Neural progenitor cell (in vitro differentiated cells): ENCODE data around the gene ZKSCAN1. TPM values are rescaled to one million over a fixed set of nuclear protein-coding genes. Genes with fewer than 3 reads are reported as not detected.

ENCODE experiments used
- DNase-seq: peaks from one replicate; pipeline ENCODE4 v3.0.0-alpha.2; 2016; ENCODE audit warnings: low spot score
- H2AFZ ChIP-seq: fragments of 200-600 bp; sonication (generic); replicated peaks from 2 replicates; pipeline ENCODE4 v1.6.1; 2016; ENCODE audit warnings: antibody characterized with exemption
- H3F3A ChIP-seq: fragments of 200-600 bp; sonication (generic); 2 replicates; pipeline ENCODE4 v1.6.1; 2016; ENCODE audit warnings: antibody characterized with exemption, low read depth
- H3K27ac ChIP-seq: fragments of 200-600 bp; sonication (generic); 2 replicates; pipeline ENCODE4 v1.5.1; 2016; ENCODE audit warnings: mild to moderate bottlenecking
- H3K27me3 ChIP-seq: fragments of 200-600 bp; sonication (generic); 2 replicates; pipeline ENCODE4 v1.6.1; 2016; ENCODE audit warnings: mild to moderate bottlenecking, moderate library complexity
- H3K36me3 ChIP-seq: fragments of 200-600 bp; sonication (generic); 2 replicates; pipeline ENCODE4 v1.5.1; 2016
- H3K4me1 ChIP-seq: fragments of 200-600 bp; sonication (generic); 2 replicates; pipeline ENCODE4 v1.6.1; 2016; ENCODE audit warnings: mixed run types
- H3K4me2 ChIP-seq: fragments of 200-600 bp; sonication (generic); 2 replicates; pipeline ENCODE4 v1.6.1; 2016
- H3K4me3 ChIP-seq: fragments of 200-600 bp; sonication (generic); 2 replicates; pipeline ENCODE4 v1.5.1; 2016
- H3K79me2 ChIP-seq: fragments of 200-600 bp; sonication (generic); 2 replicates; pipeline ENCODE4 v1.6.1; 2016; ENCODE audit warnings: low read depth
- H3K9ac ChIP-seq: fragments of 200-600 bp; sonication (generic); 2 replicates; pipeline ENCODE4 v1.6.1; 2016
- H3K9me3 ChIP-seq: fragments of 200-600 bp; sonication (generic); 2 replicates; pipeline ENCODE4 v1.5.1; 2016; ENCODE audit warnings: low read depth
- H4K20me1 ChIP-seq: fragments of 200-600 bp; sonication (generic); 2 replicates; pipeline ENCODE4 v1.6.1; 2016; ENCODE audit warnings: low read depth
- H3K27ac Mint-ChIP-seq: 3 replicates; pipeline ENCODE4 v1.8.0; 2021; ENCODE audit warnings: mixed read lengths
- H3K27me3 Mint-ChIP-seq: 2 replicates; pipeline ENCODE4 v1.8.0; 2022; ENCODE audit warnings: low read depth, mild to moderate bottlenecking, inconsistent platforms, moderate library complexity, mixed read lengths; ENCODE audit not compliant: insufficient read depth
- H3K36me3 Mint-ChIP-seq: 3 replicates; pipeline ENCODE4 v1.8.0; 2021; ENCODE audit warnings: mixed read lengths
- H3K4me1 Mint-ChIP-seq: 3 replicates; pipeline ENCODE4 v1.8.0; 2021; ENCODE audit warnings: mixed read lengths
- H3K4me3 Mint-ChIP-seq: 3 replicates; pipeline ENCODE4 v1.8.0; 2021; ENCODE audit warnings: mild to moderate bottlenecking, moderate library complexity, mixed read lengths
- H3K9me3 Mint-ChIP-seq: 3 replicates; pipeline ENCODE4 v1.8.0; 2020; ENCODE audit warnings: mixed read lengths
- CTCF ChIP-seq: fragments of 200-600 bp; sonication (generic); IDR thresholded peaks from 2 replicates; pipeline ENCODE4 v1.5.1; 2017; ENCODE audit warnings: antibody characterized with exemption, mild to moderate bottlenecking
- EZH2 ChIP-seq: fragments of 200-600 bp; sonication (generic); IDR thresholded peaks from 2 replicates; pipeline ENCODE4 v1.6.1; 2017; ENCODE audit warnings: antibody characterized with exemption, mild to moderate bottlenecking, moderate library complexity
- EZH2phosphoT487 ChIP-seq: fragments of 200-600 bp; sonication (generic); IDR thresholded peaks from 2 replicates; pipeline ENCODE4 v1.6.1; 2017; ENCODE audit warnings: antibody characterized with exemption
- total RNA-seq: library from RNA; depleted of rRNA; stranded (reverse); fragments of >200 nt; gene quantifications from 2 replicates; pipeline ENCODE4 v1.2.3, GENCODE V29; 2015; ENCODE audit warnings: low replicate concordance

The ZKSCAN1 gene
- total RNA-seq, 1 donor from 2014 or later, result 43.2 TPM

DNA sequence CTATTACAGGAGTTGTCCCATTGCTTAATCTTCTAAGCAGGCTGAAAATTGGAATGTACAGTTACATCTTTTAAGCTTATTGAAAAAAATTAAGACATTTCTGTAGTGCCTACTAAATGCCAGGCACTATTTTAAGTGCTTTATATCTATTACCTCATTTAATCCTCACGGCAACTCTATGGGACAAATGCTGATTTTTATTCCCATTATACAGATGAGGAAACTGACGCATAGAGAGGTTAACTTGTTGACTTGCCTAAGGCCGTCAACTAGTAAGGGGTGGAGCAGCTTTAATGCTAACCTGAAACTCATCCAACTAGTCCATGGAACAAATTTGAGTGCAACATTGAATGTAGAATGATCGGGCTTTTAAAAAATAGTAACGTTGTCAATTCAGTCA lies 2.5 kb downstream of the ZKSCAN1 start:
- H3K9me3 Mint-ChIP-seq, result no peaks in the 10 kb centered on the region
- no peak overlapping the region for H3K27ac Mint-ChIP-seq
- peaks cover 65% of the 10 kb centered on the region for H4K20me1 ChIP-seq

GRCh38 chr7:100019908-100020307 lies 4.5 kb downstream of the ZKSCAN1 start:
- no peaks in the 10 kb centered on the region for H3F3A ChIP-seq
- Mint-ChIP-seq H3K27ac (peak overlapping the region; percentile 53), H3K27me3 (peaks cover 10% of the 10 kb centered on the region), H3K4me3 (no peak overlapping the region), H3K4me1 (peaks cover 16% of the 10 kb centered on the region), H3K36me3 (peaks cover 19% of the 10 kb centered on the region), H3K9me3 (no peaks in the 10 kb centered on the region)
- no peaks in the 10 kb centered on the region for H3K27me3 ChIP-seq
- no peak overlapping the region for H2AFZ ChIP-seq
- peaks cover 81% of the 10 kb centered on the region for H3K79me2 ChIP-seq
- H3K9ac ChIP-seq, result no peak overlapping the region
- H3K9me3 ChIP-seq, result no peaks in the 10 kb centered on the region
- H3K4me1 ChIP-seq, result peaks cover 9% of the 10 kb centered on the region
- H3K4me2 ChIP-seq, result no peak overlapping the region
- H3K27ac ChIP-seq, result no peak overlapping the region
- H4K20me1 ChIP-seq, result peaks cover 79% of the 10 kb centered on the region
- peaks cover 12% of the 10 kb centered on the region for H3K36me3 ChIP-seq
- no peak for TF ChIP-seq EZH2phosphoT487
- no peak for TF ChIP-seq EZH2
- no peak for TF ChIP-seq CTCF
- no peak for DNase-seq
- no peak overlapping the region for H3K4me3 ChIP-seq

More for the DNA sequence above, 2.5 kb downstream of the ZKSCAN1 start:
- Histone ChIP-seq H3K4me2 (no peak overlapping the region), H3K79me2 (peaks cover 75% of the 10 kb centered on the region), H3K9me3 (no peaks in the 10 kb centered on the region), H3K27ac (no peak overlapping the region), H2AFZ (no peak overlapping the region), H3K4me3 (no peak overlapping the region), H3K36me3 (no peaks in the 10 kb centered on the region), H3K9ac (no peak overlapping the region), H3K27me3 (no peaks in the 10 kb centered on the region), H3F3A (no peaks in the 10 kb centered on the region), H3K4me1 (peaks cover 9% of the 10 kb centered on the region)
- peaks cover 18% of the 10 kb centered on the region for H3K4me1 Mint-ChIP-seq
- H3K27me3 Mint-ChIP-seq, result peaks cover 13% of the 10 kb centered on the region
- peak overlapping the region; percentile 48 for H3K4me3 Mint-ChIP-seq
- DNase-seq, result no peak
- H3K36me3 Mint-ChIP-seq, result peaks cover 8% of the 10 kb centered on the region
- TF ChIP-seq CTCF, result no peak
- TF ChIP-seq EZH2, result no peak
- TF ChIP-seq EZH2phosphoT487, result no peak

GRCh38 chr7:100021297-100021696 lies 5.9 kb downstream of the ZKSCAN1 start:
- H4K20me1 ChIP-seq, result peaks cover 77% of the 10 kb centered on the region
- Mint-ChIP-seq H3K27ac (no peak overlapping the region), H3K27me3 (peaks cover 8% of the 10 kb centered on the region)

GRCh38 chr7:100022621-100023020 lies 7.2 kb downstream of the ZKSCAN1 start:
- no peaks in the 10 kb centered on the region for H3K9me3 ChIP-seq
- no peak overlapping the region for H3K4me3 Mint-ChIP-seq
- H3K36me3 ChIP-seq, result peaks cover 20% of the 10 kb centered on the region
- H3K79me2 ChIP-seq, result peaks cover 58% of the 10 kb centered on the region
- H3F3A ChIP-seq, result peaks cover 3% of the 10 kb centered on the region
- no peak overlapping the region for H3K4me2 ChIP-seq
- TF ChIP-seq CTCF (no peak), EZH2phosphoT487 (no peak), EZH2 (no peak)
- H3K4me1 ChIP-seq, result no peaks in the 10 kb centered on the region
- peaks cover 28% of the 10 kb centered on the region for H3K36me3 Mint-ChIP-seq
- H3K4me1 Mint-ChIP-seq, result peaks cover 3% of the 10 kb centered on the region
- H2AFZ ChIP-seq, result no peak overlapping the region
- H3K9me3 Mint-ChIP-seq, result no peaks in the 10 kb centered on the region
- H3K9ac ChIP-seq, result no peak overlapping the region
- H3K27me3 ChIP-seq, result no peaks in the 10 kb centered on the region
- no peak overlapping the region for H3K27ac Mint-ChIP-seq
- peaks cover 64% of the 10 kb centered on the region for H4K20me1 ChIP-seq
- no peak overlapping the region for H3K27ac ChIP-seq
- H3K27me3 Mint-ChIP-seq, result peaks cover 8% of the 10 kb centered on the region
- DNase-seq, result no peak
- no peak overlapping the region for H3K4me3 ChIP-seq

More at GRCh38 chr7:100021297-100021696, 5.9 kb downstream of the ZKSCAN1 start:
- H3K4me2 ChIP-seq, result no peak overlapping the region
- Mint-ChIP-seq H3K4me3 (no peak overlapping the region), H3K36me3 (peaks cover 28% of the 10 kb centered on the region), H3K9me3 (no peaks in the 10 kb centered on the region), H3K4me1 (peaks cover 9% of the 10 kb centered on the region)
- peak overlapping the region; percentile 13 for H3K27ac ChIP-seq
- no peaks in the 10 kb centered on the region for H3K9me3 ChIP-seq
- peaks cover 71% of the 10 kb centered on the region for H3K79me2 ChIP-seq
- no peak overlapping the region for H2AFZ ChIP-seq
- H3K4me1 ChIP-seq, result peaks cover 6% of the 10 kb centered on the region
- no peak for TF ChIP-seq EZH2phosphoT487
- peaks cover under 1% of the 10 kb centered on the region for H3F3A ChIP-seq
- H3K9ac ChIP-seq, result no peak overlapping the region
- no peak for DNase-seq
- H3K4me3 ChIP-seq, result no peak overlapping the region
- no peaks in the 10 kb centered on the region for H3K27me3 ChIP-seq
- H3K36me3 ChIP-seq, result peaks cover 20% of the 10 kb centered on the region
